Effector CD8-positive, alpha-beta T cell (primary cell): Measurements from ENCODE around the gene EGFL7.

Experiments used
- DNase-seq: peaks from one replicate; lab custom pipeline; 2025; lab: John Stamatoyannopoulos, UW

Gene EGFL7

DNA sequence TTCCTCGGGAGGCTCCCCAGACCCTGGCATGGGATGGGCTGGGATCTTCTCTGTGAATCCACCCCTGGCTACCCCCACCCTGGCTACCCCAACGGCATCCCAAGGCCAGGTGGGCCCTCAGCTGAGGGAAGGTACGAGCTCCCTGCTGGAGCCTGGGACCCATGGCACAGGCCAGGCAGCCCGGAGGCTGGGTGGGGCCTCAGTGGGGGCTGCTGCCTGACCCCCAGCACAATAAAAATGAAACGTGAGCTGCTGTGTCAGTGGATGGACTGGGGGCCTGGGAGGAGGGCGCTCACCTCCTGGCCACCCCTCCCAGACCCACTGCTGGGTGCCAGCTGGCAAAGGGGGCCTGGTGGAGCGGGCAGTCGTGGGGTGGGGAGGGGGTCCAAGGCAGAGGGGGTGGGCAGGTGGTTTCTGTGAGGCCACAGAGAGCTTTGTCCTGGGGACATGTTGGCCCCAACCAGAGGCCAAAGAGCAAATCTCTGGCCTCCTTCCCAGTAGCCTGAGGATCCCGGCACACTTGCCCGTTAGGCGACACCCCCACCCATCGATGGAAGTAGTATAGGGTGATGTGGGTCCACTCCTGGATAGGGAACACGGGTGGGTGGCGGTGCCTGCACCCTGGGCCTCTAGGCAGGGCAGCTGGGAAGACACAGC, 9.8 kb downstream of the EGFL7 start:
- DNase-seq = no peak

DNA sequence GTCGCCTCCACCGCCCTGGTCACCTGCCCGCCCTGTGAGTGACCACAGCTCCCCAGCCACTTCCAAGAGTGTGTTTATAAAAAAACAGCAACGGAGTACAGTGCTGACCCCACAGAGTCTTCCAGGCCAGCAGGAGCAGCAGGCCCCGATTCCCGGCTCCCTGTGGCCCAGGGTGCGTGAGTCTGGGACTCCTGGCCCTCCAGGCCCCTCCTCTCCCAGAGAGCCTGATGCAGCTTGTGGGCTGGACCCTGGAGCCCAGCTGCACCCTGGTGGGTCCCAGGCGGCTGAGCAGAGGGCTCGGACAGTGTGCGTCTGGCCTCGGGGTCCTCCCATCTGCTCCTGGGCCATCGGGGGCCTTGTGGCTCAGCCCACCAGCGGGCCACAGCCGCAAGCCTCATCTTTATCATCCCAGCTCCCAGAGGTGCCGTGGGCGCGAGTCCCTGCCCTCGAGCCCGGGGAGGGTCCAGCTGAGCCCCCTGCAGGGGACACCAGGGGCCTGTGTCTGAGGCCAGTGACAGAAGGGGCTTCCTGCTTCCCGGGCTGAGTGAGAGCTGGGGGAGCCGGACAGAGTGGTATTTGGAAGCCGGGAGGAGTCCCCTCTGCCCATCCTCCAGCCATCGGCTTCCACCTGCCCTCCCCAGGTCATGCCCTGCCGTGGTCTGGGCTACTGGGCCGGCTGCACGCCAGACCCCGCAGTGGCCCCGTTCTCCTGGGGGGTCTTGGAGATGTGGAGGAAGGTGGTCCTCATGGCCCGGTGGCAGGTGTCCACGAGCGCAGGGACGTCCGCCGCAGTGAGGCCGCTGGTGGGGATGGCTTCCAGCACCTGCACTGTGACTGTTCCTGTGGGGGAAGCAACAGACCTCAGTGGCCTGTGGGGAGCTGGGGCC, 10.6 kb downstream of the EGFL7 start:
- DNase-seq = no peak

DNA sequence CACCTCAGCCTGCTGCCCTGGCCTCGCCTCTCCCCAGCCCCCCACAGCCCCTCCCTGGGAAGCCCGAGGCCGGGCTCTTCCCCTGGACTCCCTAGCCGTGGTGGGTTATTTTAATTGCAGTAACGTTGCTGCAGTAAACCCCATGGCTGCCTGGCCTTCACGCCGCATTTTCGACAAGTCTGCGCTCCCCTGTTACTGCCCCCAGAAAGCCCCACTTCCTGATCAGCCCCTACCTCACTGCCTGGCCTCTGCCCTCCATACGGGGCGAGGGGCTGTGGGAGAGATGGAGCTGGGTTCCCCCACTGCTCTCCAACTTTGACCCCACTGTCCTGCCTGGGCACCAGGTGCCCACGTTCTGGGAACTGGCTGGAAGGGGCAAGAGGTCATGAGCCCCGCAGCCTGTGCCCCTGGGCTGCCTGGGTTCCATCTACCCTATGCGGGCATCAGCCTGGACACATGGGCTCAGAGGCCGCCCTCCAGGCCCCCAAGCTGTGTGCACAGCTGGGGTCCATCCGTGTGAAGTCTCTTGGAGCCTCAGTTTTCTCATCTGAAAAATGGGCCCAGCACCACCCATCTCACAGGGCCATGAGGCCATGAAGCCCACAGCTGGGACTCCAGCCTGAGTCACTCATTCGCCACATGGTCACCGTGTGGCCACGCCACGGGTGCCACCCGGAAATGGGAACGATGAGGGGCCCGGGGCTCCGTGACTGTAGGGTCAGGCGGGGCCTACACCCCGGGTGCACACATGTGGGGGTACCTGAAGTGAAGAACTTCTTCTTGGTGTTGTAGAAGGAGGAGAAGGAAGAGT, 11.5 kb downstream of the EGFL7 start:
- no peak for DNase-seq

DNA sequence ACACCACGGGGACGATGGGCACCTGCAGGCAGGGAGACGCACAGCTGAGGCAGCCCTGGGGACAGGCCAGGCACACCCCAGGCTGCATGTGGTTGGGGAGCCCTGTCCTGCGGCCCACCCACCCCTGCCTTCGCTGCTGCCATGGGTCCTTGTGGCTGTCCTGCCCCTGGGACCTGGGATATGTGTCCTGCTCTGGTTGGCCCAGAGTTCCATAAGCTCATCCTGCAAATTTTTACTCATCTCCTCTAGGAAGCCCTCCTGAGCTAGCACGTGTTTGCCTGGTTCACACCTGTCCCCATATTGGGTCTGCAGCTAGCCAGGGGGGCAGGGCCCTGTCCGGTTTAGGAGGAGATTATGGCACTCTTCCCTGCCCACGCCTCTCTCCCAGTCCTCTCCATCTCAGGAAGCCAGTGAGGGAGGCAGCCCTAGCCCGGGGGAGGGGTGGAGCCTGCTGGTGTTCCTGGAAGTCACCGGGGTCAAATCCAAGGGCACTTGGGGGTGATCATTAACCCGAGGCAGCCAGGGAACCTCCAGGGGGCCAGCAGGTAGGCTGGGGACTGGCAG, 12.2 kb downstream of the EGFL7 start:
- no peak for DNase-seq

DNA sequence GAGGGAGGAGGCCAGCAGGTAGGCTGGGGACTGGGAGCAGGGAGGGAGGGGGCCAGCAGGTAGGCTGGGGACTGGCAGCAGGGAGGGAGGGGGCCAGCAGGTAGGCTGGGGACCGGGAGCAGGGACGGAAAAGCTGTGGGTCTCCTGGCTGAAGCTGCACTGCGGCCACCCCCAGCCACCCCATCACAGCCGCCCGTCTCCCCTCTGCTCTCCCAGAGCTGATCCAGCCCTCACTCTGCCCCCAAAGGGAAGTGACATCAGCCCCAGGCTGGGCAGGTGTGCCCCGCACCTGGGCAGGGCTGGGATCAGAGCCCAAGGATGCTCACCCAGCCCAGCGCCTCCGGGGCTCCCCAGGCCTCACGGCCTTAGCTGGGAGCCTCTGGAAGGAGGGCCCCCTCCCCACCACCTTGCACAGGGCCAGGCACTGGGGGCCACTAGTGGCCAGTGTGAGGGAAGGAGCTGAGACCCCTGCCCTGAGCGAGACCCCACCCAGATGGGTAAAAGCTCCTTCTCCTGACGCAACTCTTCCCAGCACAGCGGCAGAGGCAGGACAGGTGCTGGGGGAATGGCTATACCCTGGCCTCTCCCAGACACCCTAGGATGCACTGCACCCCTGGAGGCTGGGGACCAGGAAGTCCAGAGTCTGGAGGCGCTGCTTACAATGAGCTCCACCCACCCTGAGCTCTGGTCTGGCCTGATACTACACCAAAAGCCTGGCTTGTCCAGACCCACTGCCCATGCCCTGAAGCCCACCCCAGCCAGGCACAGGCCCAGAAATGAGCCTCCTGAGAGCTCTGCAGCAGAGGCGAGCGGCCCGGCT, 13.0 kb downstream of the EGFL7 start:
- DNase-seq = no peak

DNA sequence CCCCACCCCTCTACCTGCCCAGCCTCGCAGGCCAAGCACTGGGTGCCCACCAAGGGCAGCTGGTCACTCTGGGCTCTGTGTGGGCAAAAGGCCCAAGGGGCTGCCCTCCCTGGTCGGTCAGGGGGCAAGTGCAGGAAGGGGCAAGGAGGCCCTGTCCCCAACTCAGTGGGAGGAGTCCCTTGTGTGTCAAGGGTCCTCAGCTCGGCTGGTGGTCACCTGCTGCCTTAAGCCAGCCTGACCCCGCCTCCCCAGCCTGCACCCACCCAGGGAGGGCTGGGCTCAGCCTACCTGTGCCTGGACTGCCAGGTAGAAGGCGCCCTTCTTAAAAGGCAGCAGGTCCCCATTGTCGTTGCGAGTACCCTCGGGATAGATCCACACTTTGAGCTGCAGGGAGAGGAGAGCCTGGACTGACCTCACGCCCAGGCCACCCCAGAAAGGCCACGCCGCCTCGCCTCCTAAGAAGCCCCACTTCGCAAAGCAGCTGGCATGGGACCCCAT, 13.6 kb downstream of the EGFL7 start:
- DNase-seq = no peak

DNA sequence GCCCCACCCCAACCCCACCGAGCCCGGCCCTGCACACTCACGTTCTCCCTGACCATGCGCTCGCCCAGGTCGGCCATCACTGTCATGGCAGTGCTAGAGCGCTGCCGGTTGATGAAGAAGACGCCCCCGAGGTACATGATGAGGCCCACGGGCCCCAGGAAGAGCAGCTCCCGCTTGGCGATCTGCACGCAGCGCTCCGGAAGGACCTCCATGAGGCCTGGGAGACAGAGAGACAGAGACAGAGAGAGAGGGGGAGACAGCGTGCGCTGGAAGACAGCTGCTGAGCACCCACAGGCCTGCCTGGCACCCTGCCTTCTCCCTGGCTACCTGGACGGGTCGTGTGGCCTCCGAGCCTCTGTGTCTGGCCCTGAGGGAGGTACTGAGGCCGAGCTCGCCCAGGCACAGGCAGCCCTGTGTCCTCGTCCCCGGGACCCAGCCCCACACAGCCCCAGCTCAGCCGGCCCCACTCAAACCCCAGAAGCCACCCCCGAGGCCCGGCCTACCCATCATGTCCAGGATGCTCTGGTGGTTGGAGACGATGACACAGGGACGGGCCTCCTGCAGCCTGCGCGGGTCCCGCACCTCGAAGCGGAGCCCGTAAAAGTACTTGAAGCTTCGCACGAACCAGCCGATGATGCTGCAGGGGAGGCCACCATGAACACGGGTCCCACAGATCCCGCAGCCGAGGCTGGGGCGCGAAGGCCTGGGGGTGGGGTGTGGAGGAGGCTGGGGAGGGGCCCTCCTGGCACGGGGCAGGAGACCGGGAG, 14.4 kb downstream of the EGFL7 start:
- DNase-seq = no peak

DNA sequence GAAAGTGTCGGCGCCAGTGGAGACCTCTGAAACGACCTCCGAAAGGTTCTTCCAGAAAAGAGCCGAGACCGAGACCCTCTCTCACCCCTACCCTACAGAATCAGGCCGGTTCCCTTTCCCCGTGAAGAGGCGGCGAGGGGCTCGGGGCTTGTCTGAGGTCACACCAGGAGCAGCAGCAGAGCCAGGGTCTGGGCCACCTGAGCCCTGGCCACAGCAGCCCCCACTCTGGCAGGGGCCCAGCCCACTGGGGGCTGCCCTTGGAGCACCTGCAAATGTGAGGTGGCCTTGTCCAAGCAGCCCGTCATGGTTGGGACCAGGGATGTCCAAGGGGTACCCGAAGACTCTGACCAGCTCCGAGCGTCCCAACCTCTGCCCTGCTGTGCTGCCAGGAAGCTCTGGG, 15.3 kb downstream of the EGFL7 start:
- no peak for DNase-seq

DNA sequence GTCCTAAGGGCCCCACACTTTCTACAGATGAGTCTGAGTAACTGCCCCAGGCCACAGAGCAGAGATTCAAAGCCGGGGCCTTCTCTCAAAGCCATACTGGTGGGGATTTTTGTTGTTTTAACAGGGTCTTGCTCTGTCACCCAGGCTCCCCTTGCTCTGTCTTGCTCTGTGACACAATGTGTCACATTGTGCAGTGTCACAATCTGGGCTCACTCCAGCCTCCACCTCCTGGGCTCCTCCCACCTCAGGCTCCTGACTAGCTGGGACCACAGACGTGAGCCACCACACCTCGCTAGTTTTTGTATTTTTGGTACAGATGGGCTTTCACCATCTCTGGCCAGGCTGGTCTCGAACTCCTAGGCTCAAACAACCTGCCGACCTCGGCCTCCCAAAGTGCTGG, 15.9 kb downstream of the EGFL7 start:
- DNase-seq = no peak

DNA sequence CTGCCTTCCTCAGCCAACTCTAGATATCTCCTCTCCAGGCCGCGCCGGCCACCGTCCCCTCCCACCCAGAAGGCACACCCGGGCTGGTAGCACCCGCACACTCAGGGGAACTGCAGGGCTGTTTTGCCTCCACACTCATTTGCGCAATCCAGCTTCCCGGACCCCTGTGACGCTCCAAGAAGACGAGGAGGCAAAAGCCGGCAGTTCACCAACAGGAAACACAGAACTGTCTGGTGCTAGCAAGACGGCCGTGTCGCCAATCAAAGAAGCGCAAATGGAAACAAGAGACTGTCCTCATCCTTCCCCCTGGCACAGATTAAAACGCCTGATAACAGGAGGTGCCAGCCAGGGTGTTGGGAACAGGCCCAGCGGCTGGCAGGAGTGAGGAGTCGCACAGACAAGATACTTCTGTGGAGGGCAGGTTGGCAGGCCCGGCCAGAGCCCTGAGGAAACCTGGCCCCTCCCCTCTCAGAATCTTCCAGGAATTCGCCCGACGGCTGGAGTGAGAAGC, 16.8 kb downstream of the EGFL7 start:
- DNase-seq = no peak

DNA sequence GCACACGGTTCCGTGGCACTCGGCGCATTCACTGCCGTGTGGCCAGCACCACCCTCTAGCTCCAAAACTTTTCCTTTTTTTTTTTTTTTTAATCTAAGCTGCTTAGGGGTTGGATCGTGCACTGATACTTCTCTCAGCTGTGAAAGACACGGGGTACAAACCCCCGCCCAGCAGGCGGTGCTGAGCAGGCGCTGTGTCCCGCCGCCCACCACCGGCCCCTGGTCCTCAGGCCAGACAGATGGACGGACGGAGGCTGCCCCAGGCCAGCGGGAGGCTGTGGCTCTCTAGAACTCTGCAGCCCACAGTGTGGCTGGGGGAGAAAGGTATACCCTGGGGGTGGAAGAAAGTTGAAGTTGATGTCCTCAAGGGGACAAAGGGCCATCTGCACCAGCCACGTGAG, 18.3 kb downstream of the EGFL7 start:
- DNase-seq = no peak

DNA sequence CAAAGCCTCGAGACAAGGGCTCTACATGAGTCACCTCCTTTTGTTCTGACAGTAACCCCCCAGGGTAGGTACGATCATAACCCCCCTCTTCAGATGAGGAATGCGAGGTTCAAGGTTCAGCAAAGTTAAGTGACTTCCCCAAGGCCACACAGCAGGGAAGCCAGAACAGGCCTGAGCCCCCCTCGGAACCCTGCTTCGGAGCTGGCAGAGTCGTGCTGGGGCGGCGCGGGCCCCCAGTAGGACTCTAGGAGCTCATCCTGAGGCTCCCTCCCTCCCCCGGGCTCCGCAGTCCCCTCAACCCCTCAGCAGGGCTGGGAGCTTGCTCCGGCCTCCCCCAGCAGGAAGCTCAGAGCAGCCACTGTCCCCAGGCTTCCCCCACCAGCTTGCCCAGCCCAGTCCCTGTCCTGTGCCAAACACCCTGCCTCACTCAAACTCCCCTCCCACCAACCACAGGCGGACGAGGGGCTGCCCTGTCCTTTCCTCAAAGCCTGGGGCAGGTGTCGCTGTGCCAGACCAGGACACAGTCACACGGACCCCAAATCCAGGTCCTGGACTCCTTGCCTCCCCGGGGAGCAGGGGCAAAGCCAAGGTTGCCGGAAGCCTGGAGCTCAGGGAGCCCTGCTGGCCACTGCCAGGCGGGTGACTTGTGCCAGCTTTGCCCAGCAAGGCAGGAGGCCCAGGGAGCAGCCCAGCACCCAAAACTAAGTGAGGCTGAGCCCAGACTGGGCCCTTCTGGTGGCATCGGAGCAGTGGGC, 19.4 kb downstream of the EGFL7 start:
- DNase-seq = no peak

DNA sequence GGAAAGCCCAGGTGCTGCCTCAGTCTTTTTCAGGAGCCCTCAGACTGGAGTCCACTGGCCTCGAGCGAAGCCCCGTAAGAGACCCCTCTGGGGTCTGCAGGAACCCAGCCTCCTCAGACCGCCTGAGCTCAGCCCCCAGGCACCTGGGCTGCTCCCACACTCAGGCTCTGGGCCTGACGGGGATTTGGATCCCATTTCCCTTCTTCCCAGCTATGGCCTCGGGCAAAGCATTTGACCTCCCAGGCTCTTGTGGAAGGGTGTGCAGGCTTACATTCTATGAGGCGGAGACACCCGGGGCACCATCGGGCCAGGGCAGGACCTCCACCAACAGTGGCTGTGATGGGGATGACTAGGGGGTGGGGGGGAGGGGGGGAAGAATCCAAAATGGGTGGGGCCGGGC, 20.0 kb downstream of the EGFL7 start:
- no peak for DNase-seq

DNA sequence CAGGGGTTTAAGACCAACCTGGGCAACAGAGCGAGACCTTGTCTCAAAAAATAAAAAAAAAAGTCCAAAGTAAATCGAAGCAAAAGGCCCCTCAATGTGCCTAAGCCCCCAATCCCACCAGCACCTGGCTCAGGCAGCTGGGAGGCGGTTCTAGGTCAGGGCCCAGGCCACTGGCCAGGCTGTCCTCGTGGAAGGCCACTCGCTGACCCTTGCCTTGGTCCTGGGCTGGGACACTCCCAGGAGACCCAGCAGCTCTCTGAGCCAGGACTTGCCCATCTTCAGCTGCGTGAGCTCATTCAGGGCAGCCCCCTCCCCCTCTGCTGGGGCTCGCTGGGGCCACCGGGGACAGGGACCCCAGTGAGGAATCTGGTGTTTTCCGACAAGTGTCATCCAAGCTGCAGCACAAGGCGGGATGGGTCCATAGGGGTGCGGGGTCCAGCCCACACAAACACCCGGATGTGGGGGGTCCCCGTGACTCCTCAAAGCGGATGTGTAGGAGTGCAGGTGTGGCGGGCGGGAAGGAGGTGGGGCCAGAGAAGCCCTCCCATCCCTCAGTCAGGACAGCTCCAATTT, 20.5 kb downstream of the EGFL7 start:
- no peak for DNase-seq

DNA sequence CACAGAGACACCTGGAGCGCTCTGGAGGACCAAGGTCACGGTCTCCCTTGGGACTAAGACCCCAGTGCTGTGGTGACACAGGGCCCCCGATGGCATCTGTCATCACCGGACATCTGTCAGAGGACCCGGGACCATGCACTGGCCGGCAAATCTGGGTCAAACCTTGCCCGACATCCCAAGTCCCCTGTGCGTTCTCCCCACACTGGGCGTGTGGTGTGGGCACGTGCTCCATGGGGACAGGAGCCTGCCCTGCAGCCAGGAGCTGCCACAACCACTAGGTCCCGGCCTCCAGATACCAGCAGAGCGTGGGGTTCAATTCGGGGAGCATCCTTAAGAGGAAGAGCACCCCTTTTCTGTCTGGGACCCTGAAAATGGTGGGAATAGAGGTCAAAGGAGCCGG, 21.0 kb downstream of the EGFL7 start:
- no peak for DNase-seq

DNA sequence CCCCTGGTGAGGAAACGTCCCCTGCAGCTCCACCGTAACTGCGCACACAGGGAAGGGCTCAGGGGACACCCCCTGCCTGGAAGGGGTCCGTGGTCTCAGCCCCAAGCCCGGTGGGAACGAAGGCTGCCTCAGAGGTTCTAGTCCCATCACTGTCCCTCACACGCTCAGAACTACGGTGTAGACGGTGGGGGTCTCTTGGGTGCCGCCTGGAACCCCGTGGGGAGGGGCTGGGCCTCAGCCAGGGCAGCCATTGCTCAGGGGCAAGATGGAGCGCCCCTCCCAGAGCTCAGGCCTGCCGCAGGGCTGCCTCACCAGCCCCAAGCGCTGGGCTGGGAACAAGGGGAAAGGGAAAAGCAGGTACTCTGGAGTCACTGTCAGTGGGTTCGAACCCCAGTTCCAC, 21.6 kb downstream of the EGFL7 start:
- DNase-seq = no peak

DNA sequence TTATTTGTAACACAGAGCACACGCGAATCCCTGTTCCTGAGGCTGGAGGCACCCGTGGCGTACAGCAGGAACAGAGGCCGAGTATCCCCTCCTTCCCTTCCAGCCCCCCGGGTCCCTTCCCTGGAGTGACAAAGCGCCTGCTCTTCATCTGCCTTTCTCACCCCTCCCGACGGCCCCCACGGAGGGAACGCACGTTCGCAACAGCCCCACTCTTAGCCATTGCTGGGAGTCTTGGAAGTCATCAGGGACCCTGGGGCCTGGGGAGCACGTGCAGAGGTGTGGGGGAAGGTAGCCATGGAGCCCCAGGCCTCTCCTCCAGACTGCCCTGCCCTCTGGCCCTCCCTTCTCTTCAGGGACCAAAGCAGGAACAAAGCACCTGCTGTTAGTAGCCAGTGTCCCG, 22.1 kb downstream of the EGFL7 start:
- DNase-seq = no peak

DNA sequence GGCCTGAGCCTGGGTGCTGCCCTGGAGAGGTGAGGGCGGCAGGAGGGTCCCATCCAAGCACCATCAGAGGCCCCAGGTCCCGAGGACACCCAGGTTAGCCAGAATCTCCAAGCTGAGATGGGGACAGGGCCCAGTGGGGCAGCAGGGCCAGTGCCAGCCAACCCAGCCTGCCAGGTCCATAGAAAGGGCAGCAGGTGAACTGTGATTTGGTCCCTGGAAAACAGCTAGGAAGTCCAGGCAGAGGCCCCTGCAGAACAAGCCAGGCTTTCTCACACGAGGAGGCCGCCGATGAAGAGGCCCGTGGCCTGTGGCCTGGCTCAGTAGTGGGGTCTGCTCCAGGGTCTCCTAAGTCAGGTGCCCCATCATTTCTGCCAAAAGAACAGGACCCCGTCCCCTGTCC, 22.5 kb downstream of the EGFL7 start:
- DNase-seq = no peak
